Measurements from ENCODE around the gene DNMT3B.

GRCh38 chr20:32847964-32848363, 85.8 kb downstream of the DNMT3B start:
- TF ChIP-seq CTCF (IDR thresholded peaks at IDR 0.05) (no peak), EP300 (IDR thresholded peaks at IDR 0.05) (no peak)

Measured in gastroesophageal sphincter (tissue), 3 donors.